PFSK-1 (cell line): ENCODE measurements around the gene FAM228B.

ENCODE experiments used
- POLR2AphosphoS5 ChIP-seq: IDR thresholded peaks from 2 replicates; pipeline ENCODE4 v1.6.1; 2012; ENCODE audit warnings: low read depth, mild to moderate bottlenecking, control low read depth, low read length, moderate library complexity
- REST ChIP-seq, 2 experiments: IDR thresholded peaks; 2 replicates each; pipeline versions ENCODE4 v1.6.1 to v1.8.0; 2011 to 2012; ENCODE audit warnings: low read depth in 2 of 2, low read length in 2 of 2, control low read depth in 1 of 2, inconsistent platforms in 1 of 2, mild to moderate bottlenecking in 1 of 2, moderate library complexity in 1 of 2; ENCODE audit not compliant: insufficient read depth in 1 of 2
- TAF1 ChIP-seq: IDR thresholded peaks from 2 replicates; pipeline ENCODE4 v1.6.1; 2012; ENCODE audit warnings: low read length, control low read depth, borderline replicate concordance; ENCODE audit not compliant: insufficient read depth

GRCh38 chr2:24207359-24207758 is 84.1 kb downstream of the FAM228B start:
- TF ChIP-seq POLR2AphosphoS5 = no peak
- TF ChIP-seq REST (IDR thresholded peaks at IDR 0.05; ENCODE audit: insufficient read depth in 1 of 2, low read depth in 2 of 2, low read length in 2 of 2) = no peak
- no peak for TF ChIP-seq TAF1
